Fibroblast of lung (primary cell): Measurements from ENCODE around the gene CCDC198. TPM values are rescaled to one million over a fixed set of nuclear protein-coding genes. Genes with fewer than 3 reads are reported as not detected.

Source experiments
- DNase-seq, 2 donors: peaks; one replicate each; pipeline versions ENCODE4 v3.0.0 to v3.0.0-alpha.2; 2010; ENCODE audit warnings: low read depth in 2 of 2
- H2AFZ ChIP-seq: 2 replicates; pipeline ENCODE4 v1.5.1; 2012; ENCODE audit warnings: low read length, control low read depth, inconsistent platforms
- H3K27ac ChIP-seq: 2 replicates; pipeline ENCODE4 v1.5.1; 2011; ENCODE audit warnings: low read length, control low read depth; ENCODE audit not compliant: insufficient read depth
- H3K27me3 ChIP-seq: 2 replicates; pipeline ENCODE4 v1.5.1; 2011; ENCODE audit warnings: mild to moderate bottlenecking, low read length; ENCODE audit not compliant: control insufficient read depth, insufficient read depth
- H3K36me3 ChIP-seq: 2 replicates; pipeline ENCODE4 v1.5.1; 2011; ENCODE audit warnings: low read length; ENCODE audit not compliant: control insufficient read depth, insufficient read depth
- H3K4me1 ChIP-seq: 2 replicates; pipeline ENCODE4 v1.5.1; 2011; ENCODE audit warnings: low read length; ENCODE audit not compliant: control insufficient read depth, insufficient read depth; ENCODE audit errors: extremely low read depth
- H3K4me2 ChIP-seq: 2 replicates; pipeline ENCODE4 v1.5.1; 2011; ENCODE audit warnings: low read length, control low read depth; ENCODE audit not compliant: insufficient read depth; ENCODE audit errors: extremely low read depth
- H3K4me3 ChIP-seq, 4 experiments: fragments of 200-600 bp in 1 of 4; sonication (generic) in 1 of 4; replicated peaks in 1 of 4; 2 replicates each; pipeline ENCODE4 v1.5.1; 2011 to 2016; ENCODE audit warnings: low read length in 4 of 4, low read depth in 3 of 4, mild to moderate bottlenecking in 3 of 4, control low read depth in 2 of 4, inconsistent platforms in 1 of 4, mixed read lengths in 1 of 4; ENCODE audit not compliant: insufficient read depth in 1 of 4; ENCODE audit errors: control extremely low read depth in 1 of 4
- H3K79me2 ChIP-seq: 2 replicates; pipeline ENCODE4 v1.5.1; 2012; ENCODE audit warnings: mild to moderate bottlenecking, low read length, inconsistent platforms; ENCODE audit not compliant: control insufficient read depth, insufficient read depth
- H3K9ac ChIP-seq: 2 replicates; pipeline ENCODE4 v1.5.1; 2011; ENCODE audit warnings: mild to moderate bottlenecking, low read length, control low read depth; ENCODE audit not compliant: insufficient read depth
- H3K9me3 ChIP-seq: 2 replicates; pipeline ENCODE4 v1.5.1; 2012; ENCODE audit warnings: low read depth, low read length; ENCODE audit not compliant: control insufficient read depth, insufficient read depth
- H4K20me1 ChIP-seq: 2 replicates; pipeline ENCODE4 v1.5.1; 2011; ENCODE audit warnings: low read length; ENCODE audit not compliant: control insufficient read depth, insufficient read depth; ENCODE audit errors: extremely low read depth
- EZH2 ChIP-seq: IDR thresholded peaks from 2 replicates; pipeline ENCODE4 v1.5.1; 2012; ENCODE audit warnings: low read length, control low read depth, mild to moderate bottlenecking; ENCODE audit errors: missing control alignments
- polyA plus RNA-seq, 2 donors: library from polyadenylated mRNA; depleted of rRNA in 1 of 2; stranded (reverse) in 1 of 2; unstranded in 1 of 2; fragments of >200 nt; gene quantifications; 2 replicates each; pipeline ENCODE4 v1.2.1, GENCODE V29; 2011 to 2012; ENCODE audit warnings: missing spikeins in 1 of 2
- total RNA-seq: library from RNA; depleted of rRNA; stranded (reverse); fragments of >200 nt; gene quantifications from 2 replicates; pipeline ENCODE4 v1.2.1, GENCODE V29; 2014
- TF ChIP-seq, protein P1 (sequence below), 2 donors: IDR thresholded peaks in 1 of 2; conservative IDR thresholded peaks in 1 of 2; 1 replicate in 1 of 2; 2 replicates in 1 of 2; pipeline ENCODE4 v1.5.1; 2011 to 2012; ENCODE audit warnings: low read length in 2 of 2, control low read depth in 1 of 2, inconsistent platforms in 1 of 2, low read depth in 1 of 2, mild to moderate bottlenecking in 1 of 2

Gene CCDC198
- total and polyA plus RNA-seq, 2 donors (not counting 1 experiment from before 2014, with no cell fraction given), result not detected

DNA sequence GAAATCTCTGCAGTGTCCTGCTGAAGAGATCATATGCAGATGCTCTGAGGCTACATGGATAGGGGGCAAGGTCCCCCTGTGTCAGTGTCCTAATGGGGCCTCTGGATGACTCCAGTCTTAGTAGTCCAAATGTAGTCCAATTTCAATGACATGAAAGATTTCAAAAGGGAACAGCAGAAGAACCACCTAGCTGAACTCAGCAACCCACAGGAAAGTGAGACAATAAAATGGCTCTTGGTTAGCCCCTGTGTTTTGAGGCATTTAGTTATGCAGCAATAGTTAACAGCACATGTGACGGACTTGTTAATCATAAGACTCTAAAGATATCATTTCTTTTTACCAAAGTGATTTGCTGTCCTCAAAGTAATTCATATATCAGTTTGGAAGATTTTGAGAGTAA, 22.7 kb downstream of the CCDC198 start:
- Histone ChIP-seq H3K27ac (no peak overlapping the region), H3K4me2 (no peak overlapping the region), H3K9ac (no peak overlapping the region), H3K4me1 (no peaks in the 10 kb centered on the region), H2AFZ (no peak overlapping the region), H4K20me1 (no peaks in the 10 kb centered on the region), H3K36me3 (no peaks in the 10 kb centered on the region), H3K27me3 (no peaks in the 10 kb centered on the region), H3K9me3 (no peaks in the 10 kb centered on the region), H3K79me2 (no peaks in the 10 kb centered on the region), H3K4me3 (no peak overlapping the region)
- TF ChIP-seq, protein P1, sequence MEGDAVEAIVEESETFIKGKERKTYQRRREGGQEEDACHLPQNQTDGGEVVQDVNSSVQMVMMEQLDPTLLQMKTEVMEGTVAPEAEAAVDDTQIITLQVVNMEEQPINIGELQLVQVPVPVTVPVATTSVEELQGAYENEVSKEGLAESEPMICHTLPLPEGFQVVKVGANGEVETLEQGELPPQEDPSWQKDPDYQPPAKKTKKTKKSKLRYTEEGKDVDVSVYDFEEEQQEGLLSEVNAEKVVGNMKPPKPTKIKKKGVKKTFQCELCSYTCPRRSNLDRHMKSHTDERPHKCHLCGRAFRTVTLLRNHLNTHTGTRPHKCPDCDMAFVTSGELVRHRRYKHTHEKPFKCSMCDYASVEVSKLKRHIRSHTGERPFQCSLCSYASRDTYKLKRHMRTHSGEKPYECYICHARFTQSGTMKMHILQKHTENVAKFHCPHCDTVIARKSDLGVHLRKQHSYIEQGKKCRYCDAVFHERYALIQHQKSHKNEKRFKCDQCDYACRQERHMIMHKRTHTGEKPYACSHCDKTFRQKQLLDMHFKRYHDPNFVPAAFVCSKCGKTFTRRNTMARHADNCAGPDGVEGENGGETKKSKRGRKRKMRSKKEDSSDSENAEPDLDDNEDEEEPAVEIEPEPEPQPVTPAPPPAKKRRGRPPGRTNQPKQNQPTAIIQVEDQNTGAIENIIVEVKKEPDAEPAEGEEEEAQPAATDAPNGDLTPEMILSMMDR (conservative IDR thresholded peaks at IDR 0.05 in 1 of 2, IDR thresholded peaks at IDR 0.05 in 1 of 2; ENCODE audit: low read depth in 1 of 2, low read length in 2 of 2), result no peak
- TF ChIP-seq EZH2, result no peak
- DNase-seq, result no peak

DNA sequence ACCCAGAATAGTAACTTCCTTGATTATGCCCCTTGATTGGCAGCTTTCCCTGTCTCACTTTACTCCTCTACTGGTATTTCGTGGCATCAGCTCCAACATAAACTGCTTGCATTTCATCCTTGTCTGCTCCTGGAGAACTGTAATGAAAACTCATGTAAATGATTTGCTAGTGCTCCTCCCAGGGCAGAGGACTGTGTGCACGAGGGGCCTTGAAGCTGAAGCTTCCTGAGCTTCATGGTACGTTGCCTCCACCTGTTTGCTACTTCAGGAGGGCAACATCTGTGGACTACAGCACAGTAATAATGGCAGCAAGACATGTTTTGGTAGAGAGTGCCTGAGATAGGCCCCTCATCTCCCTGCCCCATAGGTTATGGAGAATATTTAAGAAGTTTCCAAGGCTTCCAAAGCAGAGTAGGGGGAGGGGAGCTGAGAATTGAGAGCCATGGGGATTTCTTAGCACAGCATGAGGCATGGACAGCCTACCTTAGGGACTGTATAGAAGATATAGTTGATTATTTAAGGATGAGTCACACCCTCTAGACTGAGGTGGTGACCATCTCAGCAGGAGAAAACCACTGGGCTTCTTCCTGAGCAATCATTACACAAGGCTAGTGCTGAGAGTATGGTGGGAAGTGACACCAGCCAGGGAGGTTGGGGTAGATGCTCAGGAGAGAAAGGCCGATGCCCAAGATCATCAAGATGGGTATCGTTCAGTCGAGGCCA, 29.5 kb downstream of the CCDC198 start:
- Histone ChIP-seq H3K27ac (no peak overlapping the region), H3K4me3 (no peak overlapping the region), H3K79me2 (no peaks in the 10 kb centered on the region), H3K27me3 (no peaks in the 10 kb centered on the region), H3K9me3 (no peaks in the 10 kb centered on the region), H3K4me1 (no peaks in the 10 kb centered on the region), H3K9ac (no peak overlapping the region), H3K4me2 (no peak overlapping the region), H2AFZ (no peak overlapping the region), H3K36me3 (no peaks in the 10 kb centered on the region), H4K20me1 (no peaks in the 10 kb centered on the region)
- TF ChIP-seq, protein P1 (conservative IDR thresholded peaks at IDR 0.05 in 1 of 2, IDR thresholded peaks at IDR 0.05 in 1 of 2; ENCODE audit: low read depth in 1 of 2, low read length in 2 of 2), result no peak
- no peak for TF ChIP-seq EZH2
- DNase-seq, result no peak

DNA sequence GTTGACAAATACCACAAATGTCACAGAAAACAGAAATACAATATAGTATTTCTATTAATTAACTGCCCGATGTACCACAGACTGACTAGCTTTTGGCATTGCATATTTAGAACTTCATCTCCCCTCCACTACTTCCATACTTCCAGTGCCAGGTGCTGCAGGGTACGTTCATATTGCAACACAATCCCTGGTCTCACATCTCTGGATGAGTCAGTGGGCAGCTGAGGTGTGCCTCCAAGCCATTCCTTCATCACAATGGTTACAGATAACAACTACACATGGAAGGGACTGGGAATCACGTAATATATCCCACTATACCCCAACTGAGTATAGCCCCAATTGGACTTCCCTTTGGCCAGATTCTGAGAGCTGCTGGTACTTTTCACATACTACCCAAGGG, 31.1 kb downstream of the CCDC198 start:
- no peak overlapping the region for H3K9ac ChIP-seq
- H3K36me3 ChIP-seq, result no peaks in the 10 kb centered on the region
- H3K4me1 ChIP-seq, result no peaks in the 10 kb centered on the region
- H3K4me2 ChIP-seq, result no peak overlapping the region
- H4K20me1 ChIP-seq, result no peaks in the 10 kb centered on the region
- no peaks in the 10 kb centered on the region for H3K79me2 ChIP-seq
- DNase-seq, result no peak
- no peaks in the 10 kb centered on the region for H3K9me3 ChIP-seq
- no peak overlapping the region for H2AFZ ChIP-seq
- H3K4me3 ChIP-seq, result no peak overlapping the region
- TF ChIP-seq, protein P1 (conservative IDR thresholded peaks at IDR 0.05 in 1 of 2, IDR thresholded peaks at IDR 0.05 in 1 of 2; ENCODE audit: low read depth in 1 of 2, low read length in 2 of 2), result no peak
- TF ChIP-seq EZH2, result no peak
- H3K27ac ChIP-seq, result no peak overlapping the region
- no peaks in the 10 kb centered on the region for H3K27me3 ChIP-seq
